Measurements from ENCODE around the gene CYP4F8. TPM values are rescaled to one million over a fixed set of nuclear protein-coding genes. Genes with fewer than 3 reads are reported as not detected.
"Not testable (repeated sequence)": the region's sequence is repeated elsewhere in the genome, so short reads cannot be mapped to it uniquely, and the experiment has no call there.

The CYP4F8 gene
- total and polyA plus RNA-seq, 9 donors = 1.1 TPM; not detected in 8

- H3K36me3 ChIP-seq = no peaks in the 10 kb centered on the region
- peak within 1 kb of the TSS in 1 of 2 donors; percentile 59 for H3K27ac ChIP-seq
- H3K4me1 ChIP-seq (ENCODE audit: insufficient read depth) = peaks cover 2% of the 10 kb centered on the region
- DNase-seq = peak; percentile 78 to 88 (median 80)
- 14 to 25% (median 16%) methylated on average over 6 of the region's 6 CpGs for WGBS, 3 donors
- intact Hi-C loops (cut with DNase I) = no loop called here
- TF ChIP-seq EP300 (IDR thresholded peaks at IDR 0.05) (no peak), CTCF (IDR thresholded peaks at IDR 0.05) (no peak), POLR2A (IDR thresholded peaks at IDR 0.05) (no peak)
- no peaks in the 10 kb centered on the region for H3K9me3 ChIP-seq
- no peaks in the 10 kb centered on the region for H3K27me3 ChIP-seq
- H3K4me3 ChIP-seq = no peak within 1 kb of the TSS
Measured at GRCh38 chr19:15672580-15673175, 57.7 kb downstream of the CYP4F8 start, which contains the start of gene CYP4F12. Gene CYP4F12 (plus strand): TSS chr19:15673087. CDS start chr19:15673530, 443 bp downstream.

GRCh38 chr19:15673176-15673654, 58.2 kb downstream of the CYP4F8 start:
- peak in 1 of 5 donors; percentile 21 for DNase-seq

GRCh38 chr19:15675560-15675959, 60.5 kb downstream of the CYP4F8 start:
- intact Hi-C loops (cut with DNase I) = no loop called here
- Histone ChIP-seq H3K36me3 (no peaks in the 10 kb centered on the region), H3K27me3 (no peaks in the 10 kb centered on the region), H3K27ac (no peak overlapping the region), H3K9me3 (no peaks in the 10 kb centered on the region), H3K4me3 (no peak overlapping the region), H3K4me1 (ENCODE audit: insufficient read depth) (peaks cover 2% of the 10 kb centered on the region)
- DNase-seq = no peak
- WGBS, 3 donors = 21 to 41% (median 38%) methylated on average over 3 of the region's 3 CpGs
- TF ChIP-seq POLR2A (IDR thresholded peaks at IDR 0.05) (no peak), EP300 (IDR thresholded peaks at IDR 0.05) (no peak), CTCF (IDR thresholded peaks at IDR 0.05) (no peak)

More at GRCh38 chr19:15673176-15673654, 58.2 kb downstream of the CYP4F8 start:
- Histone ChIP-seq H3K4me1 (ENCODE audit: insufficient read depth) (peaks cover 2% of the 10 kb centered on the region), H3K27me3 (no peaks in the 10 kb centered on the region), H3K36me3 (no peaks in the 10 kb centered on the region), H3K4me3 (no peak overlapping the region), H3K9me3 (no peaks in the 10 kb centered on the region), H3K27ac (peak overlapping the region in 1 of 2 donors; percentile 59)
- intact Hi-C loops (cut with DNase I) = no loop called here
- TF ChIP-seq EP300 (IDR thresholded peaks at IDR 0.05) (no peak), POLR2A (IDR thresholded peaks at IDR 0.05) (no peak), CTCF (IDR thresholded peaks at IDR 0.05) (no peak)
- WGBS, 3 donors = 30 to 36% (median 36%) methylated on average over 9 of the region's 9 CpGs

GRCh38 chr19:15679089-15679488, 64.1 kb downstream of the CYP4F8 start:
- intact Hi-C loops (cut with DNase I) = no loop called here
- WGBS, 3 donors = 15 to 21% (median 16%) methylated on average over 4 of the region's 4 CpGs
- Histone ChIP-seq H3K27ac (no peak overlapping the region), H3K27me3 (no peaks in the 10 kb centered on the region), H3K4me3 (no peak overlapping the region), H3K36me3 (no peaks in the 10 kb centered on the region), H3K4me1 (ENCODE audit: insufficient read depth) (no peaks in the 10 kb centered on the region), H3K9me3 (no peaks in the 10 kb centered on the region)
- TF ChIP-seq POLR2A (IDR thresholded peaks at IDR 0.05) (no peak), CTCF (IDR thresholded peaks at IDR 0.05) (no peak), EP300 (IDR thresholded peaks at IDR 0.05) (no peak)
- no peak for DNase-seq

GRCh38 chr19:15679865-15680264, 64.8 kb downstream of the CYP4F8 start:
- WGBS, 3 donors = 51 to 57% (median 51%) methylated on average over 4 of the region's 4 CpGs
- H3K27ac ChIP-seq; DNase-seq; intact Hi-C loops (cut with DNase I); H3K4me3 ChIP-seq; H3K27me3 ChIP-seq; H3K9me3 ChIP-seq; H3K4me1 ChIP-seq (ENCODE audit: insufficient read depth); H3K36me3 ChIP-seq: not testable (repeated sequence)
